Liver (tissue), 9 donors: ENCODE results near the gene DHFR. TPM values are rescaled to one million over a fixed set of nuclear protein-coding genes. Genes with fewer than 3 reads are reported as not detected.

ENCODE experiments used
- DNase-seq: peaks from one replicate; pipeline ENCODE4 v3.0.0-alpha.2; 2017; ENCODE audit warnings: low spot score
- H3K27ac ChIP-seq, 2 donors: one replicate each; pipeline ENCODE4 v1.7.0; 2013; ENCODE audit warnings: inconsistent platforms in 2 of 2, low read length in 2 of 2, control low read depth in 1 of 2, low read depth in 1 of 2, mild to moderate bottlenecking in 1 of 2
- H3K27me3 ChIP-seq, 4 donors: one replicate each; pipeline versions ENCODE4 v1.6.1 to v1.7.0; 2013; ENCODE audit warnings: low read length in 3 of 4, inconsistent platforms in 1 of 4, mild to moderate bottlenecking in 1 of 4, moderate library complexity in 1 of 4; ENCODE audit not compliant: control insufficient read depth in 4 of 4, insufficient read depth in 4 of 4
- H3K36me3 ChIP-seq, 4 donors: one replicate each; pipeline versions ENCODE4 v1.6.1 to v1.7.0; 2013; ENCODE audit warnings: low read length in 3 of 4, mild to moderate bottlenecking in 3 of 4, low read depth in 1 of 4, moderate library complexity in 1 of 4; ENCODE audit not compliant: control insufficient read depth in 4 of 4, insufficient read depth in 3 of 4
- H3K4me1 ChIP-seq, 4 donors: one replicate each; pipeline versions ENCODE4 v1.6.1 to v1.7.0; 2013; ENCODE audit warnings: low read length in 3 of 4, mild to moderate bottlenecking in 3 of 4, moderate library complexity in 1 of 4; ENCODE audit not compliant: control insufficient read depth in 4 of 4, insufficient read depth in 4 of 4
- H3K4me3 ChIP-seq, 3 donors: one replicate each; pipeline versions ENCODE4 v1.6.1 to v1.7.0; 2013; ENCODE audit warnings: low read length in 3 of 3, control low read depth in 1 of 3, low read depth in 1 of 3, mild to moderate bottlenecking in 1 of 3
- H3K9ac ChIP-seq, 2 donors: one replicate each; pipeline ENCODE4 v1.7.0; 2013; ENCODE audit warnings: low read length in 2 of 2, mild to moderate bottlenecking in 2 of 2, moderate library complexity in 2 of 2, control low read depth in 1 of 2, low read depth in 1 of 2
- H3K9me3 ChIP-seq, 4 donors: one replicate each; pipeline versions ENCODE4 v1.6.1 to v1.7.0; 2013; ENCODE audit warnings: low read length in 3 of 4; ENCODE audit not compliant: control insufficient read depth in 4 of 4
- ATF3 ChIP-seq: IDR thresholded peaks from 2 replicates; pipeline ENCODE4 v1.6.1; 2016; ENCODE audit warnings: antibody characterized with exemption
- CTCF ChIP-seq: fragments of 150-350 bp; IDR thresholded peaks from 2 replicates; pipeline ENCODE4 v1.5.1; 2017; ENCODE audit warnings: improper control_type of control experiment, low read depth, low read length; ENCODE audit not compliant: missing input control
- EGR1 ChIP-seq, 2 donors: IDR thresholded peaks; 2 replicates each; pipeline ENCODE4 v1.6.1; 2016 to 2018; ENCODE audit warnings: antibody characterized with exemption in 2 of 2, low read depth in 2 of 2
- FOXA1 ChIP-seq: IDR thresholded peaks from 2 replicates; pipeline ENCODE4 v1.6.1; 2016; ENCODE audit warnings: antibody characterized with exemption
- FOXA2 ChIP-seq: IDR thresholded peaks from 2 replicates; pipeline ENCODE4 v1.6.1; 2016; ENCODE audit warnings: antibody characterized with exemption
- GABPA ChIP-seq, 2 donors: IDR thresholded peaks in 1 of 2; conservative IDR thresholded peaks in 1 of 2; 2 replicates each; pipeline ENCODE4 v1.6.1; 2016; ENCODE audit warnings: antibody characterized with exemption in 2 of 2, mild to moderate bottlenecking in 1 of 2, moderate library complexity in 1 of 2
- HNF4A ChIP-seq, 2 donors: conservative IDR thresholded peaks; 2 replicates each; pipeline ENCODE4 v1.6.1; 2016; ENCODE audit warnings: antibody characterized with exemption in 2 of 2, mild to moderate bottlenecking in 2 of 2
- HNF4G ChIP-seq: IDR thresholded peaks from 2 replicates; pipeline ENCODE4 v1.6.1; 2016; ENCODE audit warnings: antibody characterized with exemption
- JUND ChIP-seq, 2 donors: IDR thresholded peaks; 2 replicates each; pipeline ENCODE4 v1.6.1; 2016; ENCODE audit warnings: antibody characterized with exemption in 2 of 2
- MAX ChIP-seq: IDR thresholded peaks from 2 replicates; pipeline ENCODE4 v1.6.1; 2016; ENCODE audit warnings: antibody characterized with exemption
- NR2F2 ChIP-seq: IDR thresholded peaks from 2 replicates; pipeline ENCODE4 v1.6.1; 2016; ENCODE audit warnings: antibody characterized with exemption
- RAD21 ChIP-seq, 2 donors: IDR thresholded peaks; 2 replicates each; pipeline ENCODE4 v1.6.1; 2016; ENCODE audit warnings: antibody characterized with exemption in 2 of 2, mild to moderate bottlenecking in 2 of 2
- REST ChIP-seq: IDR thresholded peaks from 2 replicates; pipeline ENCODE4 v1.6.1; 2016; ENCODE audit warnings: antibody characterized with exemption, mild to moderate bottlenecking
- RXRA ChIP-seq, 2 donors: IDR thresholded peaks; 2 replicates each; pipeline ENCODE4 v1.6.1; 2017 to 2018; ENCODE audit warnings: antibody characterized with exemption in 2 of 2, mild to moderate bottlenecking in 1 of 2
- SP1 ChIP-seq: IDR thresholded peaks from 2 replicates; pipeline ENCODE4 v1.6.1; 2018; ENCODE audit warnings: antibody characterized with exemption, mild to moderate bottlenecking
- YY1 ChIP-seq: IDR thresholded peaks from 2 replicates; pipeline ENCODE4 v1.6.1; 2016; ENCODE audit warnings: antibody characterized with exemption, mild to moderate bottlenecking
- ZBTB33 ChIP-seq: IDR thresholded peaks from 2 replicates; pipeline ENCODE4 v1.6.1; 2016; ENCODE audit warnings: antibody characterized with exemption
- WGBS: extraction: QIAGEN DNeasy Blood & Tissue Kit; methylation state at CpG from one replicate; pipeline ENCODE4 v1.1.7; 2013; 5-methylcytosine and 5-hydroxymethylcytosine counted together
- polyA plus RNA-seq, 2 donors: library from polyadenylated mRNA; stranded (reverse) in 1 of 2; unstranded in 1 of 2; fragments of 200-250 nt in 1 of 2; fragments of >200 nt in 1 of 2; fragmentation: Nextera tagmentation in 1 of 2; extraction: Ambion mirVana in 1 of 2; gene quantifications; one replicate each; pipeline versions ENCODE4 v1.2.1 to v1.2.3, GENCODE V29; 2013 to 2015
- total RNA-seq, 2 donors: library from RNA; depleted of rRNA; stranded (reverse); fragments of >200 nt; gene quantifications; one replicate each; pipeline ENCODE4 v1.2.3, GENCODE V29; 2014
- donor health status: healthy.
- donor health status: healthy.
- donor health status: healthy.
- donor health status: healthy.
- donor health status: healthy.

The DHFR gene
- total and polyA plus RNA-seq, 4 donors: 8.9 to 57.7 (median 13.4) TPM

GRCh38 chr5:80653502-80653901 lies 1.3 kb downstream of the DHFR start:
- Histone ChIP-seq H3K9me3 (no peaks in the 10 kb centered on the region), H3K4me3 (peak overlapping the region; percentile 78 to 97 (median 83)), H3K9ac (peak overlapping the region; percentile 73 to 85), H3K27me3 (no peaks in the 10 kb centered on the region), H3K36me3 (peaks cover 0 to 16% (median 10%) of the 10 kb centered on the region in 4 donors), H3K27ac (peak overlapping the region; percentile 98), H3K4me1 (peaks cover 3 to 27% (median 15%) of the 10 kb centered on the region in 4 donors)
- 30% methylated on average over 8 of the region's 8 CpGs for WGBS
- DNase-seq: no peak
- TF ChIP-seq CTCF (no peak), ATF3 (no peak), HNF4G (no peak), SP1 (no peak), RXRA (IDR thresholded peaks at IDR 0.05) (no peak), HNF4A (conservative IDR thresholded peaks at IDR 0.05) (no peak), NR2F2 (no peak), MAX (no peak), JUND (IDR thresholded peaks at IDR 0.05) (no peak), RAD21 (IDR thresholded peaks at IDR 0.05) (no peak), YY1 (no peak), ZBTB33 (no peak), EGR1 (IDR thresholded peaks at IDR 0.05; ENCODE audit: low read depth in 2 of 2) (no peak), REST (no peak), FOXA2 (no peak), FOXA1 (no peak), GABPA (IDR thresholded peaks at IDR 0.05 in 1 of 2, conservative IDR thresholded peaks at IDR 0.05 in 1 of 2) (no peak)
